ENCODE data around the gene CPNE9. TPM values are rescaled to one million over a fixed set of nuclear protein-coding genes. Genes with fewer than 3 reads are reported as not detected.

The CPNE9 gene
- total RNA-seq, 6 donors from 2014 or later = 0.20 to 0.39 (median 0.30) TPM; not detected in 3

DNA sequence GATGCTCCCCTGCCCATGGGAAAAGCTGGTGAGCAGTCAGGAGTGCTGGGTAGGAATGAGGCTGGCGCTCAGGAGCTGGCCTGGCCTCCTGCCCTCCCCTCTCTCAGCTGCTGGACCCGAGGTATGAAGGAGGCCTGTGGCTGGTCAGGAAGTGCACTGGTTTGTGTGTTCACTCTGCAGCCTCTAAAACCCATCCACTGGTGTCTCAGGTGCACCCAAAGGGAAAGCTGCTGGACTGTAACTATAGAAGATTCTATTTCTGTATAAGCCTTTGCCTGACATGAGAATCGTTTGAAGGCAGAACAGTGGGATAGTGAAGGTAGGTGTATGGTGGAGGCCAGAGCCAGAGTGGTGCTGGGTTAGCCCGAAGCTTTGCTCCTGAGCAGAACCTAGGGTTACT, 5.7 kb upstream of the CPNE9 start:
- H3K4me1 ChIP-seq = no peaks in the 10 kb centered on the region
- TF ChIP-seq POLR2AphosphoS5 (IDR thresholded peaks at IDR 0.05) (no peak), POLR2A (IDR thresholded peaks at IDR 0.05) (no peak), EP300 (IDR thresholded peaks at IDR 0.05) (no peak)
- TF ChIP-seq, protein P1, sequence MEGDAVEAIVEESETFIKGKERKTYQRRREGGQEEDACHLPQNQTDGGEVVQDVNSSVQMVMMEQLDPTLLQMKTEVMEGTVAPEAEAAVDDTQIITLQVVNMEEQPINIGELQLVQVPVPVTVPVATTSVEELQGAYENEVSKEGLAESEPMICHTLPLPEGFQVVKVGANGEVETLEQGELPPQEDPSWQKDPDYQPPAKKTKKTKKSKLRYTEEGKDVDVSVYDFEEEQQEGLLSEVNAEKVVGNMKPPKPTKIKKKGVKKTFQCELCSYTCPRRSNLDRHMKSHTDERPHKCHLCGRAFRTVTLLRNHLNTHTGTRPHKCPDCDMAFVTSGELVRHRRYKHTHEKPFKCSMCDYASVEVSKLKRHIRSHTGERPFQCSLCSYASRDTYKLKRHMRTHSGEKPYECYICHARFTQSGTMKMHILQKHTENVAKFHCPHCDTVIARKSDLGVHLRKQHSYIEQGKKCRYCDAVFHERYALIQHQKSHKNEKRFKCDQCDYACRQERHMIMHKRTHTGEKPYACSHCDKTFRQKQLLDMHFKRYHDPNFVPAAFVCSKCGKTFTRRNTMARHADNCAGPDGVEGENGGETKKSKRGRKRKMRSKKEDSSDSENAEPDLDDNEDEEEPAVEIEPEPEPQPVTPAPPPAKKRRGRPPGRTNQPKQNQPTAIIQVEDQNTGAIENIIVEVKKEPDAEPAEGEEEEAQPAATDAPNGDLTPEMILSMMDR (IDR thresholded peaks at IDR 0.05) = no peak
- no peaks in the 10 kb centered on the region for H3K9me3 ChIP-seq
- H3K36me3 ChIP-seq = peaks cover 14 to 100% (median 81%) of the 10 kb centered on the region in 4 donors
- ATAC-seq (ENCODE audit: low FRiP score in 2 of 2) = no peak
- 81 to 92% methylated on average over 3 to 4 of the region's 4 CpGs for WGBS, 2 donors
- H3K27me3 ChIP-seq = no peaks in the 10 kb centered on the region
- no peak overlapping the region for H3K4me3 ChIP-seq
- no peak for DNase-seq
- no peak overlapping the region for H3K27ac ChIP-seq

DNA sequence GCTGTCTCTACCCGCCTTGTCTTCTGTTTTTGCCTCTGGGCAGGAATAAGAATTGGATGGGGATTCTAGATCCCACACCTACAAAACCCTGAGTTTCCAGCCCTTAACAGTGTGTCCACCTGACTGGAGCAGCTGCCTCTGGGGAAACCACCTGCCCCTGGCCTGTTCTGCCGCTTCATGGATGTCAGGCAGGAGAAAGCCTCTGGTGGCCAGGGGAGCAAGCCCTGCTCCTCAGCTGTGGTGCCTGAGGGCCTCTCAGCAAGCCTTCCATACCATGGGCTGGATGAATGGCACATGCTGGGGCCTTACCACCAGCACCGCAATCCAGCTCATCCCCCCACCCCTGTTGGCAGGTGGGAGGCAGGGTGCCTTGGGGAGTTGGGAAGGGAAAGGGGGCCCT, 5.3 kb upstream of the CPNE9 start:
- TF ChIP-seq POLR2A (IDR thresholded peaks at IDR 0.05) (no peak), EP300 (IDR thresholded peaks at IDR 0.05) (no peak), POLR2AphosphoS5 (IDR thresholded peaks at IDR 0.05) (no peak)
- TF ChIP-seq, protein P1 (IDR thresholded peaks at IDR 0.05) = no peak
- DNase-seq = no peak
- Histone ChIP-seq H3K4me1 (peaks cover 0 to under 1% (median 0%) of the 10 kb centered on the region in 4 donors), H3K27ac (no peak overlapping the region), H3K36me3 (peaks cover 10 to 97% (median 77%) of the 10 kb centered on the region in 4 donors), H3K4me3 (no peak overlapping the region), H3K27me3 (no peaks in the 10 kb centered on the region), H3K9me3 (no peaks in the 10 kb centered on the region)
- WGBS, 2 donors = 95 to 100% methylated on average over 2 of the region's 3 CpGs
- no peak for ATAC-seq (ENCODE audit: low FRiP score in 2 of 2)

DNA sequence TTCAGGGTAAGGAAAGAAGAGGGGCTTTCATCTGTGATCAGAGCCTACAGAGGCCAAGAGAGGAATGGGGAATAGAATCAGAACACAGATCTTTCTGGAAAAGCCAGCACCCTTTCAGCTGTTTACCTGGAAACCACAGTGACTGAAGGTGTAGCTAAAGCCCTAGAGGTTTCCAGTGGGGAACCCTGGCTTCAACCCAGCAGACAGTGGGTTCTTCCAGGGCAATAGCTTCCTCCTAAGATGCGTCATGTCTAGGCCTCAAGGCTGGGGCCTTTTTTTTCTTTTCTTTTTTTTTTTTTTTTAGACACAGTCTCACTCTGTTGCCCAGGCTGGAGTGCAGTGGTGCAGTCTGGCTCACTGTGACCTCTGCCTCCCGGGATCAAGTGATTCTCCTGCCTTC, 3.1 kb upstream of the CPNE9 start:
- H3K9me3 ChIP-seq = no peaks in the 10 kb centered on the region
- TF ChIP-seq POLR2A (IDR thresholded peaks at IDR 0.05) (no peak), POLR2AphosphoS5 (IDR thresholded peaks at IDR 0.05) (no peak), EP300 (IDR thresholded peaks at IDR 0.05) (no peak)
- TF ChIP-seq, protein P1 (IDR thresholded peaks at IDR 0.05) = no peak
- H3K4me1 ChIP-seq = peaks cover 14 to 21% (median 16%) of the 10 kb centered on the region in 4 donors
- H3K27me3 ChIP-seq = peaks cover 0 to 16% (median 3%) of the 10 kb centered on the region in 4 donors
- ATAC-seq (ENCODE audit: low FRiP score in 2 of 2) (no peak), DNase-seq (no peak)
- no peak overlapping the region for H3K4me3 ChIP-seq
- peaks cover 8 to 75% (median 57%) of the 10 kb centered on the region in 4 donors for H3K36me3 ChIP-seq
- 82 to 88% methylated on average over 2 of the region's 2 CpGs for WGBS, 2 donors
- no peak overlapping the region for H3K27ac ChIP-seq

DNA sequence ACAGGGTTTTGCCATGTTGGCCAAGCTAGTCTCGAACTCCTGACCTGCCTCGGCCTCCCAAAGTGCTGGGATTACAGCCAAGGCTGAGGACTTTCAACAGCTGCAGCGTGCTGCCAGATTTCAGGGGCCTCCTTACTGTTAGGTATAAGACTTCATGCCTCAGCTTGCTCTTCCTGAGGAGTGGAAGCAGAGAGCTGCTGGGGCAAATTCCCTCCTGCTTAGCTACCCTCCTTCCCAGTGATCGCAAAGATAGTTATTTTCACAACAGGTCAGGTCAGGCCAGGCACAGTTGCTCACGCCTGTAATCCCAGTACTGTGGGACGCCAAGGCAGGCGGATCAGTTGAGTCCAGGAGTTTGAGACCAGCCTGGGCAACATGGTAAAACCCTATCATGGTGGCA, 2.6 kb upstream of the CPNE9 start:
- Histone ChIP-seq H3K9me3 (no peaks in the 10 kb centered on the region), H3K36me3 (peaks cover 8 to 70% (median 52%) of the 10 kb centered on the region in 4 donors), H3K4me1 (peaks cover 14 to 21% (median 16%) of the 10 kb centered on the region in 4 donors), H3K4me3 (no peak overlapping the region), H3K27me3 (peaks cover 0 to 16% (median 3%) of the 10 kb centered on the region in 4 donors), H3K27ac (no peak overlapping the region)
- TF ChIP-seq, protein P1 (IDR thresholded peaks at IDR 0.05) = no peak
- TF ChIP-seq POLR2AphosphoS5 (IDR thresholded peaks at IDR 0.05) = no peak
- no peak for TF ChIP-seq POLR2A (IDR thresholded peaks at IDR 0.05)
- TF ChIP-seq EP300 (IDR thresholded peaks at IDR 0.05) = no peak
- WGBS, 2 donors = 96 to 100% methylated on average over 5 to 7 of the region's 7 CpGs
- no peak for ATAC-seq (ENCODE audit: low FRiP score in 2 of 2)
- no peak for DNase-seq

DNA sequence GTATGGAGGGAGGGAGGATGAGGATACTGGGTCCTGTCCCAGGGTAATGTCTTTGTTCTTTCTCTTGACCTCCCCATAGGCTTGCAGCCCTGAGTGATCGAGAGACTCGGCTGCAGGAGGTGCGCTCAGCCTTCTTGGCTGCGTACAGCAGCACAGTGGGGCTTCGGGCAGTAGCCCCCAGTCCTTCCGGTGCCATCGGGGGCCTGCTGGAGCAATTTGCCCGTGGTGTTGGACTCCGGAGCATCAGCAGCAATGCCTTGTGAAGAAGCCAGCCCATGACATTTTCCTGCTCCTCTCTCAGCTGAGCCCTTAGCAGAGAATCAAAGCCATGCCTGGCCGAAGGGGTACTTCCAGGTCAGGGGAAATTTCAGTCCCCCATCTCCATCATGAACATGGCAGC, 1.9 kb upstream of the CPNE9 start:
- H3K36me3 ChIP-seq = peaks cover 8 to 63% (median 45%) of the 10 kb centered on the region in 4 donors
- no peak for ATAC-seq (ENCODE audit: low FRiP score in 2 of 2)
- DNase-seq = no peak

More for the DNA sequence above, 1.9 kb upstream of the CPNE9 start:
- Histone ChIP-seq H3K9me3 (no peaks in the 10 kb centered on the region), H3K4me3 (no peak overlapping the region), H3K27me3 (peaks cover 0 to 16% (median 3%) of the 10 kb centered on the region in 4 donors), H3K27ac (no peak overlapping the region), H3K4me1 (peaks cover 14 to 21% (median 16%) of the 10 kb centered on the region in 4 donors)
- TF ChIP-seq POLR2AphosphoS5 (IDR thresholded peaks at IDR 0.05) (no peak), EP300 (IDR thresholded peaks at IDR 0.05) (no peak), POLR2A (IDR thresholded peaks at IDR 0.05) (no peak)
- TF ChIP-seq, protein P1 (IDR thresholded peaks at IDR 0.05) = no peak
- 97 to 100% methylated on average over 2 to 10 of the region's 10 CpGs for WGBS, 2 donors
